Upper lobe of right lung (tissue), 1 donor: ENCODE results near the gene CSNK2A2. TPM values are rescaled to one million over a fixed set of nuclear protein-coding genes. Genes with fewer than 3 reads are reported as not detected.

Experiments
- ATAC-seq: fragments of 200-7000 bp; cut with Tn5 transposase; one replicate; pipeline ENCODE4 v1.9.1; 2020; ENCODE audit warnings: mild to moderate bottlenecking, moderate library complexity
- DNase-seq: peaks from one replicate; pipeline ENCODE4 v3.0.0-alpha.2; 2020
- H3K27ac ChIP-seq: fragments of 200-600 bp; one replicate; pipeline ENCODE4 v1.8.0; 2022
- H3K27me3 ChIP-seq: fragments of 200-600 bp; one replicate; pipeline ENCODE4 v1.8.0; 2022; ENCODE audit warnings: mild to moderate bottlenecking
- H3K36me3 ChIP-seq: fragments of 200-600 bp; one replicate; pipeline ENCODE4 v1.8.0; 2022
- H3K4me1 ChIP-seq: fragments of 200-600 bp; one replicate; pipeline ENCODE4 v1.8.0; 2022
- H3K4me3 ChIP-seq: fragments of 200-600 bp; one replicate; pipeline ENCODE4 v1.8.0; 2022; ENCODE audit warnings: mild to moderate bottlenecking
- H3K9me3 ChIP-seq: fragments of 200-600 bp; one replicate; pipeline ENCODE4 v1.8.0; 2022
- intact Hi-C: fragments of 100-400 bp; cut with DNase I; formaldehyde crosslinking; loops from one replicate; pipeline ENCODE4 v1.11.0; 2022
- long read RNA-seq: library from polyadenylated mRNA; unstranded; transcript quantifications from one replicate; pipeline ENCODE4 v2.0.0, GENCODE V29; 2021
- total RNA-seq: library from RNA; stranded (reverse); fragmentation: NEBNext Ultra II Directional; extraction: Animal tissue kit (Norgen Biotek cat#: 25700); gene quantifications from one replicate; pipeline ENCODE4 v1.2.1, GENCODE V29; 2021
- TF ChIP-seq, protein P1 (sequence below): fragments of 200-600 bp; IDR thresholded peaks from one replicate; pipeline ENCODE4 v1.8.0; 2022; ENCODE audit warnings: antibody characterized with exemption
- donor health status: DM: no; HTN: yes; CAD: no; lungs with severe emphysema.

The CSNK2A2 gene
- 69.0 TPM for total RNA-seq
- long read RNA-seq, transcript CSNK2A2-201 (12 exons, 1,701 nt), result major isoform, 28 of 40 reads
- long read RNA-seq, partial matches to known transcripts, result 5 of 40 reads
- long read RNA-seq, other reads (novel, unspliced or antisense), result 6 of 40 reads

DNA sequence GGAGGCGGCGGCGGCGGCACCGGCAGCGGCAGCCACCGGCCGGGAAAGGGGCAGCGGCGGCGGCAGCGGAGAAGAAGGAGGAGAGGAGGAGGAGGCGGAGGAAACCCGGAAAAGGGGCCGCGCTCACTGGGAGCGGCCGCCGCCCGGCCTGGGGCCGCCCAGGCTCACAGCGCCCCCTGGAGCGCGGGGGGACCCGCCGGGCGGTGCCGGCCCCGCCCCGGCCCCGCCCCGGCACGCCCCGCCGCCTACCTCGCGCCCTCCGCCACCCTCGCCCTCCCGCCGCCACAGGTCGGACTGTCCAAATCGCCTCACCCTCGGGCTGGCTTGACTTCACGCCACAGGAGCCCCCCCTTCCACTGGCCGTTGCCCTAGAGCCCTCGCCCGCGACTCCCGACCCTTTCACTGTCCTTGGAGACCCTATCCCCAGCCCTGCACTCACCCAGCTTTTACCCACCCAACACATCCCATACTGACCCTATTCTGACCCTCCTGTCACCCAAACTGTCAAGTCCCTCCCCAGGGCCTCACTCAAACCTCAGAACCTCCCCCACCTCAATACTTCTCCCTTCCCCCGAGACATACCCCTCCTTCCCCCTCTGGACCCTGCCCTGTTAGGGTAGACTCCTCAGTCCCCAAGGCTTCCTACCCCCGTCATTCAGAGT is at the start of gene CSNK2A2:
Gene CSNK2A2 (minus strand): TSS at position 85 of the 662 bp plus-strand sequence. CDS start 370 bp downstream, outside the sequence.
- ATAC-seq, result peak; percentile 98
- Histone ChIP-seq H3K27me3 (no peaks in the 10 kb centered on the region), H3K27ac (peak within 1 kb of the TSS; percentile 18), H3K36me3 (peaks cover 24% of the 10 kb centered on the region), H3K4me3 (peak within 1 kb of the TSS; percentile 79), H3K4me1 (peaks cover 6% of the 10 kb centered on the region), H3K9me3 (no peaks in the 10 kb centered on the region)
- DNase-seq, result peak; percentile 88
- TF ChIP-seq, protein P1, sequence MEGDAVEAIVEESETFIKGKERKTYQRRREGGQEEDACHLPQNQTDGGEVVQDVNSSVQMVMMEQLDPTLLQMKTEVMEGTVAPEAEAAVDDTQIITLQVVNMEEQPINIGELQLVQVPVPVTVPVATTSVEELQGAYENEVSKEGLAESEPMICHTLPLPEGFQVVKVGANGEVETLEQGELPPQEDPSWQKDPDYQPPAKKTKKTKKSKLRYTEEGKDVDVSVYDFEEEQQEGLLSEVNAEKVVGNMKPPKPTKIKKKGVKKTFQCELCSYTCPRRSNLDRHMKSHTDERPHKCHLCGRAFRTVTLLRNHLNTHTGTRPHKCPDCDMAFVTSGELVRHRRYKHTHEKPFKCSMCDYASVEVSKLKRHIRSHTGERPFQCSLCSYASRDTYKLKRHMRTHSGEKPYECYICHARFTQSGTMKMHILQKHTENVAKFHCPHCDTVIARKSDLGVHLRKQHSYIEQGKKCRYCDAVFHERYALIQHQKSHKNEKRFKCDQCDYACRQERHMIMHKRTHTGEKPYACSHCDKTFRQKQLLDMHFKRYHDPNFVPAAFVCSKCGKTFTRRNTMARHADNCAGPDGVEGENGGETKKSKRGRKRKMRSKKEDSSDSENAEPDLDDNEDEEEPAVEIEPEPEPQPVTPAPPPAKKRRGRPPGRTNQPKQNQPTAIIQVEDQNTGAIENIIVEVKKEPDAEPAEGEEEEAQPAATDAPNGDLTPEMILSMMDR, result no peak
- intact Hi-C loops, result no loop called here

DNA sequence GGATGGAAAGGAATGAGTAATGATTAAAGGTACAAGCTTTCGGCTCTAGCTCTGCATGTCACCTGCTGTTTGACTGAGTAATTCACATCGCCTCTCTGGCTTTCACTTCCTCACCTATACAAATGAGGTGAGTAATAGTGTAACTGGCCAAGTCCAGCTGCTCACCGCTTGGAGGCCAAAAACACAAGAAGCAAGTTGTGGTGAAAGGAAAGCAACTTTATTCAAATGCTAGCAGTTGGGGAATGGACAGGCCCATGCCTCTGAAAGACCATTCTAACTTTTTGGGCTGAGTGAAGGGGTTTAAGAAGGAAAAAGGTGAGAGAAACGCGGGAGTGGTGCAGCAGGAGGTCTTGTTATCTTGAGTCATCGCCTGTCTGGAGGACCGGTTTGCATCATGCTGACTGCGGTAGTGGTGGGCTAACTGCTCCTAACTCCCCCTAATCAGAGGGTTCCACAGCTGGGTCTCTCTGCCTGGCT is 45.7 kb upstream of the CSNK2A2 start:
- H3K4me1 ChIP-seq, result no peaks in the 10 kb centered on the region
- no peak overlapping the region for H3K4me3 ChIP-seq
- H3K27me3 ChIP-seq, result peaks cover 6% of the 10 kb centered on the region
- no peak overlapping the region for H3K27ac ChIP-seq
- no peak for DNase-seq
- no peaks in the 10 kb centered on the region for H3K36me3 ChIP-seq
- no peak for ATAC-seq
- no peaks in the 10 kb centered on the region for H3K9me3 ChIP-seq
- TF ChIP-seq, protein P1, result no peak
- intact Hi-C loops, result no loop called here

DNA sequence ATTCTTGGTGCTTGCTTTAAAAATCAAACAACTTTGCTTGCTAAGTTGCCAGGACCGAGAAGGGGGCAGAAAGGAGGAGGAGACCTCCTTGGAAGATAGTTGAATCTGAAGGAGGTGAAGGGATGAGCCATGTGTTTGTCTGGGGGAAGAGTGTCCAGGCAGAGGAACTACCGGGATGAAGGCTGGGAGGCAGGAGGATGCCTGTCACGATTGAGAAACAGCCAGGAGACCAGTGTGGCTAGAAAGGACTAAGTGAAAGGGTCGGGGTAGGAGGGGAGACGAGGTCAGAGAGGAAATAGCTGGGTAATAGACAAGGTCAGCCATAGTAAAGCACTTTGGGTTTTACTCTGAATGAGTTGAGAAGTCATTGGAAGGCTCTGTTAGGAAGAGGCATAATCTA is 38.9 kb upstream of the CSNK2A2 start:
- Histone ChIP-seq H3K27me3 (peaks cover 6% of the 10 kb centered on the region), H3K9me3 (no peaks in the 10 kb centered on the region), H3K4me1 (no peaks in the 10 kb centered on the region), H3K4me3 (no peak overlapping the region), H3K36me3 (no peaks in the 10 kb centered on the region), H3K27ac (no peak overlapping the region)
- no peak for DNase-seq
- TF ChIP-seq, protein P1, result no peak
- ATAC-seq, result no peak
- intact Hi-C loops, result no loop called here

DNA sequence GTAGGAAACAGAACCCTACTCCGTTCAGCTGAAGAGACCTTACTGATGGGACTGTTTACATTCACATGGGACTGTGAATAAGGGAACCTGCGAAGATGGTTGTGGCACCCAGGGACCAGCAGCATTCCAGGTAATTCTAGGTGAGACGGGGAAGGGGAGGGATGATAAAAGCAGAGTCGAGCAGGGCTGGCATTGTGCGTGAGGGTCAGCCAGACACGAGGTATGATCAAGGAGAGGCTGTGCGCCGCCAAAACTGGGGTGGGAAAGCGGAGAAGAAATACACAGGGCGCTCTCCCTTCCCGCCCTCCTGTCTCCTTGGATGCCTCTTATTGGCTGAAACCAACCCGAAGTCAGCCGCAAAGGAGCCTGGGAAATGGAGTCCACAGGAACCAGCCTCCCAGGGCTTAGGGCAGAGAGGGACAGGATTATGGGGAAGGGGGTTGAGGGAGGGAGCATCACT is 38.4 kb upstream of the CSNK2A2 start:
- intact Hi-C loops, result no loop called here
- DNase-seq (peak; percentile 74), ATAC-seq (peak; percentile 98)
- no peaks in the 10 kb centered on the region for H3K36me3 ChIP-seq
- peak overlapping the region; percentile 45 for H3K4me3 ChIP-seq
- TF ChIP-seq, protein P1, result no peak
- peaks cover 6% of the 10 kb centered on the region for H3K27me3 ChIP-seq
- H3K4me1 ChIP-seq, result no peaks in the 10 kb centered on the region
- H3K9me3 ChIP-seq, result no peaks in the 10 kb centered on the region
- H3K27ac ChIP-seq, result no peak overlapping the region

DNA sequence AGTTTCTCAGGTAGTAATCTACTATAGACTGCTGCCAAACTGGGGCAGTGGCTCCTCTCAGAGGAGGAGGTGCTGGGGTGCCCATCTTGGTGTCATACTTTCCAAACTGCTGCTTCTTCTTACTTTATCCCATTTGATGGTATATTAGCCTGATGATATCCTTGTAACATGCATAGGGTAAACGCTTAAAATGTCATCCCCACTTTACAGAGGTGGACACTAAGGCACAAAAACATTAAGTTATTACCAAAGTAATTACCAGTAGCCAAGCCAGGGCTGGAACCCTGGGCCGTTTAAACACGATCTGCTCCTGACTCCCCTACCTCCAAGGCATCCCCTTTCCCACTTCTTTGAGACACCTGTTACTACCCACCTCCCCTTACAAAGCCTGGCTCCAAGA is 37.8 kb upstream of the CSNK2A2 start:
- H3K36me3 ChIP-seq, result no peaks in the 10 kb centered on the region
- TF ChIP-seq, protein P1, result no peak
- intact Hi-C loops, result no loop called here
- H3K4me3 ChIP-seq, result no peak overlapping the region
- ATAC-seq (no peak), DNase-seq (no peak)
- peaks cover 6% of the 10 kb centered on the region for H3K27me3 ChIP-seq
- no peaks in the 10 kb centered on the region for H3K9me3 ChIP-seq
- H3K27ac ChIP-seq, result no peak overlapping the region
- H3K4me1 ChIP-seq, result no peaks in the 10 kb centered on the region
